ENCODE data around the gene ST6GALNAC2.

DNA sequence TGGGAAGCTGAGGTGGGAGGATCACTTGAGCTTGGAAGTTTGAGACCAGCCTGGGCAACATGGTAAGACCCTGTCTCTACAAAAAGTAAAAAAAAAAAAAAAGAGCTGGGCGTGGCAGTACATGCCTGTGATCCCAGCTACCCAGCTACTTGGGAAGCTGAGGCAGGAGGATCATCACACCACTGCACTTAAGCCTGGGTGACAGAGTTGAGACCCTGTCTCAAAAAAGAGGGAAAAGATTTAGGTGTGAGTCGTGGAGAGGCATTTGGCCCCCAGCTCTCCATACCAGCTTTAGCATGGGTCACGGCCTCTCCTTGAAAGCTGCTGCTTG, 19.1 kb downstream of the ST6GALNAC2 start:
- TF ChIP-seq, protein P1, sequence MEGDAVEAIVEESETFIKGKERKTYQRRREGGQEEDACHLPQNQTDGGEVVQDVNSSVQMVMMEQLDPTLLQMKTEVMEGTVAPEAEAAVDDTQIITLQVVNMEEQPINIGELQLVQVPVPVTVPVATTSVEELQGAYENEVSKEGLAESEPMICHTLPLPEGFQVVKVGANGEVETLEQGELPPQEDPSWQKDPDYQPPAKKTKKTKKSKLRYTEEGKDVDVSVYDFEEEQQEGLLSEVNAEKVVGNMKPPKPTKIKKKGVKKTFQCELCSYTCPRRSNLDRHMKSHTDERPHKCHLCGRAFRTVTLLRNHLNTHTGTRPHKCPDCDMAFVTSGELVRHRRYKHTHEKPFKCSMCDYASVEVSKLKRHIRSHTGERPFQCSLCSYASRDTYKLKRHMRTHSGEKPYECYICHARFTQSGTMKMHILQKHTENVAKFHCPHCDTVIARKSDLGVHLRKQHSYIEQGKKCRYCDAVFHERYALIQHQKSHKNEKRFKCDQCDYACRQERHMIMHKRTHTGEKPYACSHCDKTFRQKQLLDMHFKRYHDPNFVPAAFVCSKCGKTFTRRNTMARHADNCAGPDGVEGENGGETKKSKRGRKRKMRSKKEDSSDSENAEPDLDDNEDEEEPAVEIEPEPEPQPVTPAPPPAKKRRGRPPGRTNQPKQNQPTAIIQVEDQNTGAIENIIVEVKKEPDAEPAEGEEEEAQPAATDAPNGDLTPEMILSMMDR (IDR thresholded peaks at IDR 0.05; ENCODE audit: low read depth, low read length, poor library complexity, severe bottlenecking) = no peak
- TF ChIP-seq EZH2phosphoT487 (IDR thresholded peaks at IDR 0.05; ENCODE audit: borderline replicate concordance, low read length) = no peak
